ENCODE measurements around the gene CBFA2T3.

Gene CBFA2T3

DNA sequence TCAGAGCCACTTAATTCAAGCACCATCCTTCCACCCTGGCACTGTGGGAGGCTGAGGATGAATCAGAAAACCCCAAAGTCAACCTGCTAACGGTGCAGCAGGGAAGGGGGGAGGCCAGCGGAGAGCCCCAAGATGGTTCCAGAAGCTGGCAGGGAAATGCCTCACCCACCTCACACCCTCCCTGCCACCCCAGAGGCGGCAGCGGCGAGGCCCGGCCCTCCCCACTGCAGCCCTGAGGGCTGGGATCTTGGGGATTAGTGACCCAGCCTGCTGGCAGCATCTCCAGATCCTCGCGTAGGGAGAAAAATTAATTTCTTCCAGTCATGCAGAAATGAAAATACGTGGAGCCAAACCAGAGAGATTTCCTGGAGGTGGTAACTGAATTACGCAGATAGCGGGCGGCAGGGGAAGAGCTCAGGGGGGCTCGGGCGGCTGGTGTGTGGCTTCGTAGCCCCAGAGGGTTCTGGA, 38.2 kb downstream of the CBFA2T3 start:
- DNase-seq (ENCODE audit: low read depth) = no peak

DNA sequence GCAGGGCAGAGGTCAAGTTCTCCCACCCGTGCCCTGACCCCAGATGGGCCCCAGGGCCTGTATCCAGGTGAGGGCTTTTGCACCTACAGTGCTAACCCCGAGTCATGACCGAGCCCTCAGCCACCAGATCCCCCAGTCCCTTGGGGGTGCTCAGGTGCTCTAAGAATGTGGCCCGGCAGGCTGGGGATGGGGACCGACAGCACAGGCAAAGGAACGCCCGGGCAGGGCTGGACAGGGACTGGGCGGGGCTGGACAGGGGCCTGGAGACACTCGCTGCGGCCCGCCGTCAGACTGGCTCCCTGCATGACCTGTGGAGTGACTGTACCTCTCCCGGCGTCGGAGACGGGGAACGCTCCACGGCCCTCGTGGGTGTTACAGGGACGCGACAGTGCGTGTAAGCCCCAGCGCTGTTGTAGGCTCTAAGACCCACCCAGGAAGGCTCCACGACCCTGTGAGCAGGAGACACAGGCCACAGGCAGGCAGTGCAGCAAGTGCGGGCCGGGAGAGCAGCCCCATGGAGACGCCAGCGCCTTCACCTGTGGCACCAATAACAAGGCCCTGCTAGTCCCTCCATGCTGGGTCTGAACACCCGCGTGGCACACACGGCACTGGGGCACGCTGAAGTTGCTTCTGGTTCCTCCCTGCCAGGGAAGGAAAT, 38.8 kb downstream of the CBFA2T3 start:
- no peak for DNase-seq (ENCODE audit: low read depth)

DNA sequence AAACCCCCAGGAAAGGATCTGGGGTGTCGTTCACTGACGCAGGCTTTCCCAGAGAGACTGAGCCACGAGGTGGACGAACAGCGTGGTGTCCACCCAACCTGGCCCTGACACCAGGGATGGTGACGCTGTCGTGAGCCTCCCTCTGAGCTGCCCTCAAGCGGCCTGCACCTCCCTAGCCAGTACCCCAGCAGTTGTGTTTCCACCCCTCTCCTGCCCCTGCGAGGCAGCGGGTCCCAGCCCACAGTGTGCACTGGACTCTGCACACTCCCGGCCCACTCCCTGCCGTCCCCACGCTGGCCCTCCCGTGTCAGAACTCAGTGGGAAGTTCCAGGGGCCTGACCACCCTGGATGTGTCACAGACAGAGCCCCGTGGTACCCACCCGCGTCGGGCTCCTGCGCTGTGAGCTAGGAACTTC, 39.8 kb downstream of the CBFA2T3 start:
- DNase-seq (ENCODE audit: low read depth) = no peak

DNA sequence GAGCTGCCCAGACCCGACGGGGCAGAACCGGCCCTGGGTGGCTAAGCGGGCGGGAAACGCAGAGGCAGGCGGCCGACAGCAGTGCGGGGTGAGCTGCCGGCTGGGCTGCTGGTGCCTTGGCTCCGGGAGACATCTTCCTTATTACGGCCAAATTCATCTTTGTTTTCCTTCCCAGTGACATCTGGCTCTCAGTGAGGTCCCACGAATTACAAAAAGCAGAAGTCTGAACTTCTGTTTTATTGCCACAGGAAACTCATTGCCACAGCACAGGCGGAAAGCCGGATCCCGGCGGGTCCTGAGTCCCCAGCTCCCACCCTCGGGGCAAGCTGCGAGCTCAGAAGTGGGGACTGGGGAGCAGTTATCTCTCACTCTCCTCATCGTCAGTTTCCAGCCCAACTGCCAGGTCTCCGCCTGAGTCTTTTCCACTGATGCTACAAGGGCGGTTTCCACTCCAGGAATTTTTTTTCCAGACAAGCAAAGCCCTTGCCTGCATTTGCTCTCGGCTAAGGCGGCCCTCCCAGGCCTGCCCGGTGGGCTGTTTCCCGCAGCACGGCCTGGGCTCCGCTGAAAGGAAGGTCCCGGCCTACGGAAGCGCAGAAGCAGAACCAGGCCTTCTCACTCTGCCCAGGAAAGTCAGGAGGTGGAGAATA, 40.3 kb downstream of the CBFA2T3 start:
- no peak for DNase-seq (ENCODE audit: low read depth)

DNA sequence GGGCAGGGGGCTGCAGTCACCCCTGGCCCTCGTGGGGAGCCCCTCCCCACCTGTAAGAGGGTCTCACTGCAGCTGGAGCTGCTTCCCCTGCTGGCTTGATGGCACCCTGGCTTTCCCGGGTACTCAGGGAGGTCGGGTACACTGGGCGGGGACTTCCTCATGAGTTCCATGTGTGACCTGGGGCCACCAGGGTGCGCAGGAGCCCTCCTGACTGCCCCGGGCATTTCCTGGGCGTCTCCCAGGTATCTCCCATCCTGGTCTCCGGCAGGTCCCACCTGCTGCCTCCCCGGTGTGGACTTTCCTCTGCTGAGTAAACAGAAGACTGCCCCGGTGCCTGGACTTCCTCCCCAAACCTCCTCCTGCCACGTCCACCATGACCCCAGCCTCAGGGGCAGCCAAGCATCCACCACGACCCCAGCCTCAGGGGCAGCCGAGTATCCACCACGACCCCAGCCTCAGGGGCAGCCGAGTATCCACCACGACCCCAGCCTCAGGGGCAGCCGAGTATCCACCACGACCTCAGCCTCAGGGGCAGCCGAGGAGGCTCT, 40.9 kb downstream of the CBFA2T3 start:
- DNase-seq (ENCODE audit: low read depth) = no peak

DNA sequence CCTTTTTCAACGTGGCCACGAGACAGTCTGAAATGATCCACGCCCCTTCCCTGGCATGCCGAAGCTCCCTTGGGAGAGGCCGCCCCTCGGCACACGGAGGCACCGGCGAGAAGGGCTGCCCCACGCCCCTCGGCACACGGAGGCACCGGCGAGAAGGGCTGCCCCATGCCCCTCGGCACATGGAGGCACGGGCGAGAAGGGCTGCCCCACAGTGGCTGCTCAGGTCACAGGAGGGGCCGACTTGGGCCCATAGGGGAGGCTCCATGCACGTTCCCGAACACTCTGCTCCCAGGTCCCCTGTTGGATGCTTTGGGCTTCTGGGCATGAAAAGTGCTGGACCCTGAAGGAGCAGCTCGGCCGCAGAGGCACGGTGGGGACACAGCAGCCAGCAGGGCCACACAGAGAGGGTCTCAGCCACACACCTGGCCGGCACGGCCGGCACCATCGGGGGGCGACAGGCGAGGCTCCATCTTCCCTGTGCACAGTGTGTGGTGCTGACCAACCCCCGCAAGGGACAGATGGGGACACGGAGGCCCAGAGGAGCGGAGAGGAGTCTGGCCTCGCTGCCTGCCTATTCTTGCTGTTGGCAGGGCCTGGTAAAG, 42.8 kb downstream of the CBFA2T3 start:
- DNase-seq (ENCODE audit: low read depth) = no peak

DNA sequence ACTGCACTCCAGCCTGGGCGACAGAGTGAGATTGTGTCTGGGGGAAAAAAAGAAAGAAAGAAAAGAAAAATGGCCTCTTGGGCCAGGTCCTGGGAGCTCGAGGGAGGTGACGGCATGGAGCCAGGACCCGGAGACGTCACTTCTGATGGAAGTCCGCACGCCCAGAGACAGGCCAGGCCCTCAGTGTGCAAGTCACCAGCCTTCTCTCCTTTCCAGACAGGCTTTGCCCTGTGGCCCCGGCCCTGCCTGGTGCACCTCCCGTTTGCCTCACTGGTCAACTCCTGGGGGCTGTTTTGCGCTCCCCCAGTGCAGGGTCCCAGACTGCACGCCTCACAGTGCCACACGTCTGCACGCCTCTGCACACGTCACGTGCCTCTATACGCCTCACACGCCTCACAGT, 44.1 kb downstream of the CBFA2T3 start:
- DNase-seq (ENCODE audit: low read depth) = no peak

DNA sequence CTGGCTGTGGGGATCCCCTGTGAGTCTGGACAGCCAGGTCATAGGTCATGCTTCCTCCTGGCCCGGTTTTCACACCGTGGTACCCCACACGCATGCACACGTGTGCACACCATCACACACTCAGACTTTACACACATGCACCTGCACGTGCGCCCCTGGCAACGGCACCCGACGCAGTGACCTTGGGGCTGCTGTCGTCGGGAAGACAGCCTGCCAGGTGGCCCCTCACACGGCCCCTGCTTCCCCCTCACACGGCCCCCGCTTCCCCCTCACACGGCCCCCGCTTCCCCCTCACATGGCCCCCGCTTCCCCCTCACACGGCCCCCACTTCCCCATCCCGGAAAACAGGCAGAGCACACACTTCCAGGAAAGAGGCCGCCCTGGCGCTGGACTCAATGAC, 45.1 kb downstream of the CBFA2T3 start:
- DNase-seq (ENCODE audit: low read depth) = no peak

DNA sequence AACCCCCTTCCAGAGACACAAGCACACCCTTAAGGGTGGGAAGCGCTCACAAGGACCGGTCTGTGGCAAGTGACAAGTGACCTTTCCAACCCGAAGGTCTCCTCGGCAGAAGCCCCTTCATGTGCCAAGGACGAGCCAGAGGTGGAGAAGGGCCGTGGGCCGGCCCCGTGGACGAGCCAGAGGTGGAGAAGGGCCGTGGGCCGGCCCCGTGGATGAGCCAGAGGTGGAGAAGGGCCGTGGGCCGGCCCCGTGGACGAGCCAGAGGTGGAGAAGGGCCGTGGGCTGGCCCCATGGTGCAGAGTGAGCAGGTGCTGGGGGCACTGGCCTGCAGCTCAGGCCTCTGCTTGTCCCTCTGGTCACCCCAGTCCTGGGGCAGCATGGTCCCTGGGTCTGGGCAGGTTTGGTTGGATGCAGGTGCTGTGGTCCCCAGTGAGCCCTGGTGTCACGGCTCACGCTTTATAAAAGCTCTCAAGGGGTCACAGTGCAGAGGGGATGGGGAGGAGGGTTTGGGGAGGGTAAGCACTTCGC, 45.6 kb downstream of the CBFA2T3 start:
- no peak for DNase-seq (ENCODE audit: low read depth)

DNA sequence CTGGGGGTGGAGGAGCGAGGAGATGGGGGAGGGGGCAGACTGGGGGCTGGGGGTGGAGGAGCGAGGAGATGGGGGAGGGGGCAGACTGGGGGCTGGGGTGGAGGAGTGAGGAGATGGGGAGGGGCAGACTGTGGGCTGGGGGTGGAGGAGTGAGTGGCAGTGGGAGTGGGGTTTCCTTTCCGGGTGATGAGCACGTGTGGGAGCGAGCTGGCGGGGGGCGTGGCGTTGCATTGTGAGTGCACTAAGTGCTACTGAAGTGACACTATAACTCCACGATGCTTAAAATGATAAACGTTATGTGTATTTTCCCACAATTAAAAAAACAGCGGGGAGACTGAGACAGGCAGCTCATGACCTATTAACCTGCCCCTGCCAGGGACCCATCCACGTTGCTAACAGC, 46.3 kb downstream of the CBFA2T3 start:
- no peak for DNase-seq (ENCODE audit: low read depth)

DNA sequence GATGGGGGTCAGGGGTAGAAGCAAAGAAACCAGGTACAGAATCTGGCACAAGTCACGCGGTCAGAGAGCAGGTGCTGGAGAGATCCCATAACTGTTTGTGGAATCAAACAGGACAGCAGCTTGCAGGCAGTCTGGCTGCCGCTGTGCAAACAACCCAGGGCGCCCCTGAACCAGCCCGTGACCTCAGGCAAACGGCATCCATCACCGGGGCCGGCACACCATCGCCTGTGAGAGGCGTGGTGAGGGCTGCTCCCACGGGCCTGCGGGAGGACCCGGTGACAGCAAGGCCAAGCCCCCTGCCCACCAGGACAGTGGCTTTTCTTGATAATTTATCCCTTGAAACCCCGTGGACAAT, 47.9 kb downstream of the CBFA2T3 start:
- no peak for DNase-seq (ENCODE audit: low read depth)

DNA sequence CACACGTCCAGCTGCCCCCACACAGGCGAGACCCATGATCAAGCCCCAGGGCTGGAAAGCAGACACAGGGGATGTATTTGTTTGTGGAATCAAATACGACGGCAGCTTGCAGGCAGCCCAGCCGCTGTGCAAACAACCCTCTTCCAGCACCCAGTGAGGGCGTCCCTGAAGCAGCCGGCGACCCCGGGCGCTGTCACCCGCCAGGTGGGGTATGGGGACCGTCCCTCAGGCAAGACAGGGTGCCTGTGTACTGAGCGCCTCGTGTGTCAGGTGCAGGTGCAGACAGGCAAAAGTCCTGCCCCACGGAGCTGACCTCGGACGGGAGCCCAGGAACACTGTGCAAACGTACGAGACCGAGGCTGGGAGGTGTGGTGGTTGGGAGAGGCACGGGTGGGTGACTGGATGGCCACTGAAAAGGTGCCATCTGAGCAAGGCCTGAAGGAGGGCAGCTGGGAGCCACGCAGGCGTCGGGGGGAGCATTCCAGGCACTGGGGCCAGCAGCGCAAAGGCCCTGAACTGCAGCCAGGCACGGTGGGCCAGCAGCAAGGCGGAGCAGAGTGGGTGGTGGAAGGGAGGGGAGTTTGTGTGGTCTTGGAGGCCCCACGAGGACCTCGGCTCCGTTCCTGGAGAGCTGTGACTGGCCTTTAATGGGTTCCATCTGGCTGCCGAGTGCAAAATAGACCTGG, 48.5 kb downstream of the CBFA2T3 start:
- DNase-seq (ENCODE audit: low read depth) = no peak

DNA sequence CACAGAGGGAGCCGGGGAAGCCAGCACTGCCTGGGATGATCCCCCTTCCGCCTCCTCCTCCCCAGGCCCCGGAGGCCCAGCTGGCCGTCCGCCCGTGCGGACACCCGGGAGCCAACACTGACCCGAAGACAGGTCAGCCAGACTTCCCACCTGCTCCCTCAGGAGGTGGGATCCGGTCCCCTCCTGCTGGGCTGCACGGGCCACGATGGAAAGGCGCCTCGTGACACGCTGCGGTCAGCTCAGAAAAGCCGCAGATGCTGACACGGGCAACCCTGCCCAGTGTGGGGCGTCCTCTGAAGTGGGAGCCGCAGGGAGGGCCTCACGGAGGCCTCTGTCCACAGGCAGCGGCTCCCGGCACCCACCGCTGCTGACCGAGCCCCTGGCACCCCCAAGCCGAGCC, 49.3 kb downstream of the CBFA2T3 start:
- no peak for DNase-seq (ENCODE audit: low read depth)

DNA sequence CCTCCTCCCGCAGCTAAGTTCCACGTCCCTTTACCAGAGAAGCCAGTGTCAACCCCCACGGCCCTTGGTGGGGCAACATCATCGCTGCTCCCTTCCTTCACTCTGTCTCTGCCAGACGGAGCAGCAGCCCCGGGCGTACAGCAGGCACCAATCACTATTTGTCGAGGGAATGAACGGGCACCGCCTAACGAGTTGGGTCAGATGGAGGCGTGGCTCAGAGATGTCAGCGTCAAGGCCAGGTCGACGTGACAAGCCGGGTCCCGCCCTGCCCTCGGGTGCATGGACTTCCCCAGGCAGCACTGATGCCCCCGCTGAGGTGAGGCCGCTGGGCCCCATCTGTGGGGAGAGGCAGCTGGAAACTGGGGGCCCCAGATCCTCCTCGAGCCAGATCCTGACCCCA, 50.0 kb downstream of the CBFA2T3 start:
- DNase-seq (ENCODE audit: low read depth) = no peak

DNA sequence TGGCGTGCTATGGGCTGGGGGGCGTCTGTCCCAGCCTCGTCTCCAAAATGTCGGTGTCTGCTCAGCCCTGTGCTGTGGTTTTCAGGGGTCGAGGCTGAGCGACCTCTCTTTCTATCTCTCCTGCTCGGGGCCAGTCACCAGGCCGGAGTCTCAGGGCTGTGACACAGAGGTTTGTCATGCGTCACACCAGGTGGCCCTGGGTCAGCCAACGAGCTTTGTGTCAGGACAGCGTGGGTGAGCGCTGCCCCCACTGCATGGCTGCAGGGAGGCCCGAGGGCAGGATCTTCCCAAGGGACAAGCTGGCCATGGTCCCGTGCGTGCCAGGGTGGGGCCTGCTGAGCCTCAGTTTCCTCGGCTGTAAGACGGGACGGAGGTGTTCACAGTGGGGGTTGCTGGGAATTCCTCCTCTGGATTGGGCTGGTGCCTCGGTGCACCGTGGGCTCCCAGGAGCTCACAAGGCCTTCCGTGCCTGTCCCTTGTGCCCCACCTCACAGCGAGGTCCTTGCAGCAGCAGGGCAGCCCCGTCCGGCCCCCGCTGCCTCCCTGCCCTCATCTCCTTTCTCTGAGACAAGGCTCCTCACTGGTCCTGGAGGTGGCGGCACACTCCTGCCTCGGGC, 50.5 kb downstream of the CBFA2T3 start:
- DNase-seq (ENCODE audit: low read depth) = no peak

DNA sequence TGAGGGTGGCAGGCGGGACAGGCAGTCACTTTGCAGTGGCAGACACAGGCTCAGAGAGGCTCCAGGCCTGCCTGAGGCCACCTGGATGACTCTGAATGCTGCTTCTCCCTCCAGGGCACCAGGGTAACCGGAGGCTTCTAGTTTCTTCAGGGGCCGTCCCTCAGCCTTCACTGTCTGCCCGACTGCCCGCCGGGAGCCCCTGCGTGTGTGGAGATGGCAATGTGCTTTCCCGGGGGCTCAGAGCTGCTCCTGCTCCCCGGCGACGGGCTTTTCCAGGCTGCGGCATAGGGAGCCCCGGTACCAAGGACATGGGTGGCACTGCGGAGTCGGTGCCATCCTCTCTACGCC, 51.5 kb downstream of the CBFA2T3 start:
- DNase-seq (ENCODE audit: low read depth) = no peak

DNA sequence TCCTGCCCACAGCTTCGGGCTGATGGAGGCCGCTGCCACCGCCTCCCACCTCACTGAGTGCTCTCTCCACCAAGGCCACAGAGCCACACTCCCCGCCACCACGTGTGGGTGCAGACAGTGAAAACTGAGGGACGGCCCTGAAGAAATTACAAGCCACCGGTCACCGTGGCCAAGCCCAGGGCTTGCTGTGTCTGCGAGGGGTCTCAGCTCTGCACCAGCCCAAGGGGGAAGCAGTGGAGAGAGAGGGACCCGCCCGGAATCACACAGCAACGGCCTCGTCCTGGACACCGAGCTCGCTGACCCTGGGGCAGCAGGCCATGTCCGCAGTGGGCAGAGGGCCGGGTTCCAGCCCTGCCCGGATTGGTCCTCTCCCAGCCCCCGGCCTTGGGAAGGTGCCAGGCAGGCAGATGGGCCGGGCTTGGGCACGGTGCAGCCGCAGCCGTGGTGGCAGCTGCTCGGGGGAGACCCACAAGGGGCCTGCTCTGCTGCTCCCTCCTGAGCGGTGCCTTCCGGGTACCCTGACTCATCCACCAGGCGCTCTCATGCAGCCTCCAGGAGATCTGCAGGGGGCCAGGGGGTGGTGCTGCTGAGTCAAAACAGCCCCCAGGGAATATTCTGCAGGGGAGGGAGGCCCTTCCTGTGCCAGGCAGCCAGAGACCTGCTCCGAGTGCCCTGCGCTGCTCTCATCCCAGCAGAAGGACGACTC, 52.0 kb downstream of the CBFA2T3 start:
- DNase-seq (ENCODE audit: low read depth) = no peak

DNA sequence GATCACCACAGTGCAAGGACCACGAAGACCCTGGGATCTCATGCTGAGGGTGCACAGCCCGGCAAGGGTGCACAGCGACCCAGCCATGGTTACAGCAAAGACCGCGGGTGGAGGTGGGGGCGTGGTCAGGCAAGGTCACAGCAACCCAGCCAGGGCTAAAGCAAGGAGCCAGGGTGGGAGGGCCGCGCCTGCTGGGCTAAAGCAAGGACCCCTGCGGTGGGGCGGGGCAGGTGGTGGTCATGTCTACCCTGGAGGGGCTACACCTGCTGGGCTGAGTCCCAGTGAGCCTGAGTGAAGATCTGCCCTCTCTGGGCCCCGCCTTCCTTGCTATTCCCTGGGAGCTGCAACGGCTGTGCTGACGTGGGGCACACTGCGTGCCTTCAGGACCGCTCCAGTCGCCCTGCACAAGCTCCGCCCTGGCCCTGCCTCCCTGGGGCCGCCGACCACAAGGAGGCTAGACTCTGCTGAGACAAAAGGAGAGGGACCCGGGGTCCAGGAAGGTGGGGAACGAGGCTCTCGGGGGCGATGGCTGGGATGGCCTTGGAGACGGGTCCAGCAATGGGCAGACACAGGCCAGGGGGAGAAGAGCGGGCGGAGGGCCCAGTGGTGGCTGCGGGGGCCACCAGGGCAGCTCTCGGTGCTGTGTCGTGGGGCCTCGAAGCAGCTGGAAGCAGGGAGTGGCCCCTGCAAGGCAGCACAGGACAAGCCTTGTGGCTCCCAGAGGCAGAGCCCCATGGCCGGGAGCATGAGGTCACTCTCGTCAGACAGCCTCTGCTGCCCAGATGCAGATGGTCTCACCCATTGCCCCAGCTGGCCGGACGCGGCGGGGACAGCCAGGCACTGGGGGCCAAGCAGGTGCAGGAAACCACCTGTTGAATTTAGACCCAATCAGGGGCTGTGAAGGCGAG, 52.8 kb downstream of the CBFA2T3 start:
- DNase-seq (ENCODE audit: low read depth) = no peak

DNA sequence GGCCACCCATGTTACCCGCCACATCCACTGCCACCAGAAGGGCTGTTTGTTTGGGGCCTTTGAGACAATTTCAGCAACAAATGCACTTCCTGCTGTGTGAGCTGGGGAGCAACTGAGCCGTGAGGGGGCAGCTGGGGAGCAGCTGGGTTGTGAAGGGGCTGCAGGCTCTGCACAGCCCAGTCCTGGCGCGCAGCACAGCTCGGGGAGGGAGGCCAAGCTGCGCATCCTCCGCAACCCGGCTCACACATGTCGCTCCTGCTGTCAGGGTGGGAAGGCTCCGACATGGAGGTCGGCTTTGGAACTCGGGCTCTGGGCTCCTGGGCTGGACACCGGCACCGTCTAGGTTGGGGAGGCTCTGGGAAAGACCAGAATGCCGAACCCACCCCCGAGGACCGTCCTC, 53.6 kb downstream of the CBFA2T3 start:
- DNase-seq (ENCODE audit: low read depth) = no peak

DNA sequence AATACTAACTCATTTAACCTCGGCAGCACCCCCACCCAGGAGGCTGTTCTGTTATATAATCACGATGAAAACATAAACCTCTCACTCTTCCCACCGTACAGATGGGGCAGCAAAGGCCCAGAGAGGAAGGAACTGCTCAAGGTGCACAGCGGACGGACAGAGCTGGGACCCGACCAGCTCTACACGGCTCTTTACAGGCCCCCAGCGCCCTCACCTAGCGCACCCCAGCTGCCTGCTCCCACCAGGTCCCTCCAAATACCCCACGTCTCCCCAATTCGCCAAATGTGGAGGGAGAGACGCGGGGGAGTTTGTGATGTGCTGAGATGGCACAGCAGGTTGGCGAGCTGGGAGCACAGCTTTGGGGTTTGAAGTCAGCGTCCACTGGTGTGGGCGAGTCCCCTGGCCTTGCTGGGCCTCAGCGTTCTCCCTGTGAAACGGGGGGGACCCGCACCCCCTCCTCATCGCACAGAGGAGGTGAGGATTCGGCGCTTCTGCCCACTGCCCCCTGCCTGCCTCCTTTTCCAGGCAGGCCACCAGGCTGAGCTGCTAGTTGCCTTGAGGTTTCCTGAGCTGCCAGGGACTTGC, 54.1 kb downstream of the CBFA2T3 start:
- no peak for DNase-seq (ENCODE audit: low read depth)
